Measurements from ENCODE around the gene ZNF446. TPM values are rescaled to one million over a fixed set of nuclear protein-coding genes. Genes with fewer than 3 reads are reported as not detected.
"Not testable (repeated sequence)": the region's sequence is repeated elsewhere in the genome, so short reads cannot be mapped to it uniquely, and the experiment has no call there.

ZNF446 gene
- total RNA-seq, 1 experiment from 2014 or later: 8.3 TPM

DNA sequence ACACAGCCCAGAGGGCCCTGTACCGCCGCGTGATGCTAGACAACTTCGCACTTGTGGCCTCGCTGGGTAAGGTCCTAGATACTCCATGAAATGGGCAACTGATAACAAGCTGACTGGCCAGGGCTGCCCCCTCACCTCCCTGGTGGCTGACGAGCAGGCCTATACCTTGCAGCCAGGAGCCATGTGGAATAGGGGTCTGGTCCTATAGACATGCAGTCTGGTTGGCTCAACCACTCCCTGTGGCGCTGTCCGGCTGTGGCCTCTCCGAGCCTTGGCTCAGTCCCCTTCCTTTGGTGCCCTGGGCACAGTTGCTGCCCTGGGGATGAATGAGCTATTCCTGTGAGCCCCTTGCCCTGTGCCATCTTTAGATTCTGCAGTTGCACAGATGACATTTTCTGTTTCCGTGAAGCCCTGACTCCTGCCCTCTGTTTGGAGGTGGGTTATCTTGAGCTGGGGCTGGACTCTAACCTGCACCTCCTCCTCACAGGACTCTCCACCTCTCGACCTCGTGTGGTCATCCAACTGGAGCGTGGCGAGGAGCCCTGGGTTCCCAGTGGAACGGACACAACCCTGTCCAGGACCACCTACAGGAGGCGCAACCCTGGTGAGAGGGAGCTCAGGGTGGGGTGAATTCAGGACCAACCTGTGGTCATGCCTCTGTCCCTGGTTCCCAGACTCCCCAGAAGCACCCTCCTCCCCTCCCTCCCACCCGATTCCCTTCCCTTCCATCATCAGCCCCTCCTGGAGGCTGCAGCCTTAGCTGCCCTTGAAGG is 6.7 kb upstream of the ZNF446 start:
- no peak for DNase-seq (ENCODE audit: low read depth)

DNA sequence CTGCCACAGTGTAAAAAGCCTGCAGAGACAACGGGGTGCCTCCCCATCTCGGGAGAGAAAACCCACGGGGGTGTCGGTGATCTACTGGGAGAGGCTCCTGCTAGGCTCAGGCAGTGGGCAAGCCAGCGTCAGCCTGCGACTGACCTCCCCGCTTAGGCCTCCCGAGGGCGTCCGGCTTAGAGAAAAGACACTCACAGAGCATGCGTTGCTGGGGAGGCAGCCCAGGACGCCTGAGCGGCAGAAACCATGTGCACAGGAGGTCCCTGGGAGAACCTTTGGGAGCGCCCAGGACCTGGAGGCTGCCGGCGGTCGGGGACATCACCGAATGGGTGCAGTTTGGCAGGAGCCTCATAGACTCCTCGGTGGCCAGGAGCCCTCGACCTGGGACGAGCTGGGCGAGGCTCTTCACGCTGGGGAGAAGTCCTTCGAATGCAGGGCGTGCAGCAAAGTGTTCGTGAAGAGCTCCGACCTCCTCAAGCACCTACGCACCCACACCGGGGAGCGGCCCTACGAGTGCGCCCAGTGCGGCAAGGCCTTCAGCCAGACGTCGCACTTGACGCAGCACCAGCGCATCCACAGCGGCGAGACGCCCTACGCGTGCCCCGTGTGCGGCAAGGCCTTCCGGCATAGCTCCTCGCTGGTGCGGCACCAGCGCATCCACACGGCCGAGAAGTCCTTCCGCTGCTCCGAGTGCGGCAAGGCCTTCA is 5.2 kb upstream of the ZNF446 start:
- DNase-seq (ENCODE audit: low read depth): not testable (repeated sequence)

DNA sequence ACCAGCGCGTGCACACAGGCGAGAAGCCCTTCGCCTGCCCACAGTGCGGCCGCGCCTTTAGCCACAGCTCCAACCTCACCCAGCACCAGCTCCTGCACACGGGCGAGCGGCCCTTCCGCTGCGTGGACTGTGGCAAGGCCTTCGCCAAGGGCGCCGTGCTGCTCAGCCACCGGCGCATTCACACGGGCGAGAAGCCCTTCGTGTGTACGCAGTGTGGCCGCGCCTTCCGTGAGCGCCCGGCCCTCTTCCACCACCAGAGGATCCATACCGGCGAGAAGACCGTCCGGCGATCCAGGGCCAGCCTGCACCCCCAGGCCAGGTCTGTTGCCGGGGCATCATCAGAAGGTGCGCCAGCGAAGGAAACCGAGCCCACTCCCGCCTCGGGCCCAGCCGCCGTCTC is 4.4 kb upstream of the ZNF446 start:
- no peak for DNase-seq (ENCODE audit: low read depth)

DNA sequence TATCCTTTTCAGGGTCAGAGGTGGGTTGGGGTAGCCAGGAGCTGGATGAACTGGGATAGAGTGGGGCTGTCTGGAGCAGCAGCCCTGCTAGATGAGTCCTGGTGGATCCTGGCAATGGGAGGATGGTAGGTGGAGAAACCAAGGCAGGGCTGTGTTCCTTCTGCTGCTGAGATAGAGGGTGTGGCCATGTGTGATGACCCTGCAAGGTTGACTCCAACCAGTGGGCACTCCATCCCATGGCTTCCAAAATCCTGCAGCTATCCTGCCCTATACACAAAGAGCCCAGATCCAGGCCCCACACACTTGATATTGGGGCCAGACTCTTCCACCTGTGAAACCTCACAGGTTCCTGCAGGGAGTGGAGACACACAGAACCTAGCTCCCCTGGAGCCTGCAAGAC is 2.4 kb upstream of the ZNF446 start:
- no peak for DNase-seq (ENCODE audit: low read depth)

DNA sequence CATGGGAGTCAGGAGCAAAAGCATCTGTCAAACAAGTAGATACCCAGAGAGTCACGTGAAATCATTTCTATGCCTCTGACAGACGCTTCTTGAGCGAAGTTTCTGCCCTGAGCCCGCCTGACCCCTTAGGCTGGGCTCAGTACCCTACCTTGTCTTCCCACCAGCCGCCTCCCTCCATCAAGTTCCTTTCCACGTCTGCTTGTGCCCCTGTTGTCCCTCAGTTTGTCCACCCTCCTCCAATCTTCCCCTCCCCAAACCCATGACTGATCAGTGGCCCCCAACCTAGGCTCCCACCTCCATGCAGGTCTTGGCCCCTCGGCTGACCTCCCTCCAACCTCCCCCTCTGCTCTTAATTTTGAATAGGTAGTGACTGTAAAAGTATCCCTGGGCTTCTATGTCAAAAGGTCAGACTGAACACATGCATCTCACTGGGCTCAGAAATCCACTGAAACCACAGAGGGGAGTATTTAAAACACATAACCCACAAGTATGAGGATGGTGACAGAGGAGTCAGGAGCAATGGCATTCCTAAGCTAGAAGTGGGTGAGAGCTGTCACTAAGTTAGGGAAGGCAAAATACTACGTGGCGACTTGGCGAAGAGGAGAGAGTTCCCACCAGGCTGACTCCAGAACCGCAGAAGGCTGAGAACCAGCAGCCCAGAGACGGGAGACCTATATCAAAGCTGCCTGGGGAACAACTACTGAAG is 1.7 kb upstream of the ZNF446 start:
- no peak for DNase-seq (ENCODE audit: low read depth)

DNA sequence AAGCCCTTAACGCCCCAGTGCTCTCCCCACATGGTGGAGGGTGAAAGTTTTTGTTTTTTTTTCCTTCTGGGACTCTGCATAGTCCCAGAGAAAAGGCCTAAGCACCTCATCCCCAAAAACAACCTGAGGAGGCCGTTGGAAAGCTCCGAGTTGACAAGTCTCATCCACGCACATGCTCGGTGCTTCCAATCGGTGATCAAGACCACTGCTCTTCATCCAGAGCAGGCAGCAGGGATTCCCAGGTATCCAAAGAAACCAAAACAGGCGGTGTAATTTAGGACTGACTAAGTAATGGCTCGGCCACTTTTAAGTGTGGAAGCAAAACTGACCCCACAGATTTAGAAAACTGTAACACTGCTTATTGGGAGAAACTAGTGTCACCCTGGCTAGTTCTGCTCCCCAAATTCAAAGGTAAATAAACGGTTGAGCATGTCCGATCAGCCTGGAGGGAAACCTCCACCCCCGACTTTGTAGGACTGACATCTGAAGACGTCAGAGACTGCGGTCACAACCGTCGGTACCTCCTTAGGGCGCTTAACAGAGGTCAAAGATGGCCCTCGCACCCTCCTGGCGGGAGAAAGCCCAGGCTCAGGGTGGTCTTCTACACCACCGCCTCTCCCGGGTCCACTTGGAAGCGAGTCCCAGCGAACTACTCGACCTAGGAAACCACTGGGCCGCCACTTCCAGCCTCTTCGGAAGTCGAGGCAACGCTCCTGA is 997 bp upstream of the ZNF446 start:
- no peak for DNase-seq (ENCODE audit: low read depth)

DNA sequence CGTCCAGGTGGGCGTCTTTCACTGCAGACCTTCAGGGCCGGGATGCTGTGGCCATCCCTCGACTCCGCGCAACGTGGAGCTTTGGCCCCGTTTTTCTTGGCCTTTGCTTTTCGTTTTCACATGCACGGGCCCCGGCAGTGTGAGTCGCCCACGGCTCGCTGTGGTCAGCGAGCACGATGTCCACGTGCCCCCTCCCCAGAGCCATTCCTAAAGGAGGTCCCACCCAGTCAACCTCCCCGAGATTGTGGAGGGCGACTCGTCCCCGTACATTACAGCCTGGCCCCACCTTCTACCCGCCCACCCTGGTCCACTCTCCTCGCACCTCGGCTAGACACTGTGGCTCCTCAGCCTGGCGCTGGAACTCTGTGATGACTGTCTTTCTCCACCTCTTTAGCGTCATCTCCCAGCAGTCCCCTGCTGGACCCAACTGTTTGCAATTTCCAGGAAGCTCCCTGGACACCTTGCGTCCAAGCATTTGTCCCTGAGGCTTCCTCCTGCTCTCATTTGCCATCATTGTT is 405 bp downstream of the ZNF446 start:
- no peak for DNase-seq (ENCODE audit: low read depth)

DNA sequence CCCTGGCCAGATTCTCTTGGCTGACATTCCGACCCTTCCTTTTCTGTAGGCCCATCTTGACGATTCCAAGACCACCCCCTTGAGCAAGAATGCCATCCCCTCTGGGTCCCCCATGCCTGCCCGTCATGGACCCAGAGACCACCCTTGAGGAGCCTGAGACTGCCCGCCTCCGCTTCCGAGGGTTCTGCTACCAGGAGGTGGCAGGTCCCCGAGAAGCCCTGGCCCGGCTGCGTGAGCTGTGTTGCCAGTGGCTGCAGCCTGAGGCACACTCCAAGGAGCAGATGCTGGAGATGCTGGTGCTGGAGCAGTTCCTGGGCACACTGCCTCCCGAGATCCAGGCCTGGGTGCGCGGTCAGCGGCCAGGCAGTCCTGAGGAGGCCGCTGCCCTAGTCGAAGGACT is 978 bp downstream of the ZNF446 start:
- DNase-seq (ENCODE audit: low read depth): no peak

DNA sequence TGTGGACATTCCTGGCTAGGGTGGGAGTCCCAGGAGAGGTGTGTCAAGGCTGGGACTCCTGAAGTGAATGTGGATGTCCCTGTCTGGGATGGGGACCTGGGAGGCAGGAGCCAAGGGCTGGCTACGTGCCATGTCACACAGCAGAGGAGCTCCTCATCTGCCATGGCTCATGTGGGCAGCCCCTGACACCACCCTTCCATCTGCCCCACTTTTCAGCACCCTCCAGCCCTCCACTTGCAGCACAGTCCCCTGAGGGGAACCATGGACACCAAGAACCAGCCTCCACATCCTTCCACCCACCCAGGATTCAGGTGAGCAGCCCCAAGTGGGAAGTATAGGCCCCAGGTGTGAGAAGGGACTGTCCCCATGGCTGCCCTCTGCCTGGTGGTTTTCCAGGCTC is 1.7 kb downstream of the ZNF446 start:
- no peak for DNase-seq (ENCODE audit: low read depth)

DNA sequence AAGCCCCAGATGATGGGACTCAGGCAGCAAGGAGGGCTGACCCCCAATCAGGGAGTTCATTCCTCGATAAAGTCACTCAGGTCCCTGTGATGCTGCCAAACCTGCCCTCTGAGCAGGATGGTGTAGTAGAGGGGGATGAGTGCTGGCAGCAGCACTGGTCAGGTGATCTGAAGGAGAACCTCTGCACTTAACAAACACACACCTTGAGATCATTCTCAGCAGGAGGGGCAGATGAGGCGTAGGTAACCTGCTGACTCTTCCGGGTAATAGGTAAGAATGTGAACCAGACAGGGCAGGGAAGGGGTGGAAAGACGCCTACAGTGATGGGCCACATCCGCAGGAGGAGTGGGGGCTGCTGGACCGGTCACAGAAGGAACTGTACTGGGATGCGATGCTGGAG is 3.2 kb downstream of the ZNF446 start:
- no peak for DNase-seq (ENCODE audit: low read depth)

DNA sequence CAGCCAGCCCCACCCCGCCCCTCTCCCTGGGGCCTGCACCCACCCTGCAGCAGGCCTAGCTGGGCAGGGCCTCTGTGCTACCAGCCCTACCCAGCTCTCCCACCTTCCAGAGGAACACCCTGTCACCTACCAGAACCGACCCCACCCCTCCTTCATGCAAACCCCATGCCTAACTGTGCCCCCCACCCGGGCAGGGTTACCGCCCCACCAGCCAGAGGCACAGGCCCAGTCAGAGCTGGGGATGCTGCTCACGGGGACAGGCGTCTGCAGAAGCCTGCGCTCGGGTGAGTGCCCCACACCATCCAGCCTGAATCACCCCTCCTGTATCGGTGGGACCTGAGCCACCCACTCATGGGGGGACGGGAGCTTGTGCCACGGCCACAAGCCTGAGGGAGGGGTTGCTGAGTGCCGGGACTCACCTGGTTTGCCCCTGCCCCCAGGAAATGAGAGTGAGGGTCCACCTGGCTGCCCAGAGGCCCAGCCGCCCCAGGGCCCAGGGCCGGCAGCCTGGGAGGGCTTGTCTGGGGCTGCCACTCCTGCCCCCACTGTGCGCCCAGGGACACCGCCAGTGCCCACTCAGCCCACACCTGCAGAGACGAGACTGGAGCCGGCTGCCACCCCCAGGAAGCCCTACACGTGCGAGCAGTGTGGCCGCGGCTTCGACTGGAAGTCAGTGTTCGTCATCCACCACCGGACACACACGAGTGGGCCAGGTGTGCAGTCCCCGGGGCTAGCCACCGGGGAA is 3.8 kb downstream of the ZNF446 start:
- DNase-seq (ENCODE audit: low read depth): no peak

DNA sequence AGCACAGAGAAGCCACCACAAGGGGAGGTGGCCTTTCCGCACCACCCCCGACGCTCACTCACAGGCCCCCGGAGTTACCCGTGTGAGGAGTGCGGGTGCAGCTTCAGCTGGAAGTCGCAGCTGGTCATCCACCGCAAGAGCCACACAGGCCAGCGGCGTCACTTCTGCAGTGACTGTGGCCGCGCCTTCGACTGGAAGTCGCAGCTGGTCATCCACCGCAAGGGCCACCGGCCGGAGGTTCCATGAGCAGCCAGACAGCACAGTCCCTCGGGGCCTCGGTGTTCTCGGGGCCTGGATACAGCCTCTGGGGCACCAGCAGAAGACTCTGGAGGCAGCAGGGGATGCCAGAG is 4.3 kb downstream of the ZNF446 start:
- no peak for DNase-seq (ENCODE audit: low read depth)

DNA sequence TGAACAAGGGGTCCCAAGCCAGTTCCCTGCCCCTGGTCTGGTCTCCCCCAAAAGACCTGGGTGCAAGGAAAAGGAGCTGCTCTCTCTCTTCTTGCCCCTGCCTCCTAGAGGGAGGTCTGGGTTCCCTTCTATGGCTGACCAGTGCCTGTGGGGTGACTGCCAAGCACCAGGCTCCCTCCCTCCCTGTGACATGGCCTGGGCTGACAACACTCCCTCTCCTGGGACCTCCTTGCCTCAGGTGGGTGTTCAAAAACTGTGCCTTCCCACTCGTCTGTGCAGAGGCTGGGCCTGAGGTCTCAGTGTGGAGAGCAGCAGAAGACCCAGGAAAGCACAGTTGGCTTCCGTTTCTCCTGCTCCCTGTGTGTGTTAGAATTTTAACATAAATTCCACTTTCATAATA is 4.7 kb downstream of the ZNF446 start:
- DNase-seq (ENCODE audit: low read depth): no peak

DNA sequence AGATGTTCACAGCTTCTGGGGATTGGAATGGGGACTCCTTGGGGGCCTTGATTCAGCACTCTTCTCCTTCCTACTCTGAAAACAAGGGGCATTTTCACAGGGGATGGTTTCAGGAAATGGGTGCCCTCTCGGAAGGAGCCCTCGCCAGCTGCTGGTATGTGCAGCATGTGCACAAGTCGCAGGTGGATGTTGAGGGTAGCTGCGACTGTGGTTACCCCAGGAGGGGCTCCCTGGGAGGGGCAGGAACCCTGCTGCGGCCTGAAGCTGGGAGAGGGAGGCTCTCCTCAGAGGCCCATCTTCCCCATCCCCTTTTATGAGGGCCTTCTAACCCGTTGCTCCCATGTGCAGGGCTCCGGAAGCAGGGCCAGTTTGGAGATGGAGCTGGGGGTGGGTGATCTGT is 6.2 kb downstream of the ZNF446 start:
- DNase-seq (ENCODE audit: low read depth): no peak

DNA sequence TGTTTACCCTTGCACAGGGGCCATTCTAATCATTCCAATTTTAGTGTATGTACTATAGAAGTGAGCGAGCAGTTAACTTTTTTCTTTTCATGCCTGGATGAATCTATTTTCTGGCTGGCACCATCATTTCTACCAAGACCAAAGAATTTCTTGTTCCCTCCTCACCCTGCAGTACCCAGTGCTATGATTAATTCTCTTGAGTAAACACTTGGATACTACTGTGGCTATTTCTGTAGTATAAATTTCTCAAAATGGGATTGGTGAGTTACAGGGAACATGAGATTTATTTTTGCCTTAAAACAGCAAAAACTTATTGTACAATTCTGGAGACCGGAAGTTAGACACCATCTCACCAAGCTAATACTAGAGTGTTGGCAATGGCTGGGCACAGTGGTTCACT is 7.6 kb downstream of the ZNF446 start:
- no peak for DNase-seq (ENCODE audit: low read depth)

DNA sequence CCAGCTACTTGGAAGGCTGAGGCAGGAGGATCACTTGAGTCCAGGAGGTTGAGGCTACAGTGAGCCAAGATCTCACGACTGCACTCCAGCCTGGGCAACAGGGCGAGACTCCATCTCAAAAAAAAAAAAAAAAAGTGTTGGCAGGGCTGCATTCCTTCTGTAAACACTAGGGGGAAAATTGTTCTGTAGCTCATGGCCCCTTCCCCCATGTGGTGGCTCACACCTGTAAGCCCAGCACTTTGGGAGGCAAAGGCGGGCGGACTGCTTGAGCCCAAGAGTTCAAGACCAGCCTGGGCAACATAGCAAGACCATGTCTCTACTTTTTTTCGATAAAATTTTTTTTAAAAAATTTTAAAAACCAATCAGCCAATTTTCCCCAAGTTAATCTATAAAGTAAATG is 8.2 kb downstream of the ZNF446 start:
- not testable (repeated sequence) for DNase-seq (ENCODE audit: low read depth)

DNA sequence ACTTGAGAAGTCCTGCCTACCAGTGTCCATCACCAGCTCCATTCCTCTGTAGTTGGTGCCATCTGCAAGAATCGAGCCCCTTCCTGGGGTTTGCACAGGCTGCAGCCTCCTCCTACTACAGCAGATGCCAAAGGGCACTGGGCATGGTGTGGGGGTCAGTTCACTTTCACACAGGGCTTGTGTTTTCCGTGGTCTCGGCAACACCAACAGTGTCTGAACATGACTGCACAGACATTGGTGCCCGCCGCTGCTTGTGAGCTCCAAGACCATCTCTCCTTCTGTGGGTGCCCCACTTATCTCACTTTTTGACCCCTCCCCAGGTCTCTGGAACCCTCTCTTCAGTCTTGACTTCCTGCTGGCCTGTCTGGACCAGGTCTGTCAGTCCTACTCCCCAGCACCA is 15.2 kb downstream of the ZNF446 start:
- no peak for DNase-seq (ENCODE audit: low read depth)

DNA sequence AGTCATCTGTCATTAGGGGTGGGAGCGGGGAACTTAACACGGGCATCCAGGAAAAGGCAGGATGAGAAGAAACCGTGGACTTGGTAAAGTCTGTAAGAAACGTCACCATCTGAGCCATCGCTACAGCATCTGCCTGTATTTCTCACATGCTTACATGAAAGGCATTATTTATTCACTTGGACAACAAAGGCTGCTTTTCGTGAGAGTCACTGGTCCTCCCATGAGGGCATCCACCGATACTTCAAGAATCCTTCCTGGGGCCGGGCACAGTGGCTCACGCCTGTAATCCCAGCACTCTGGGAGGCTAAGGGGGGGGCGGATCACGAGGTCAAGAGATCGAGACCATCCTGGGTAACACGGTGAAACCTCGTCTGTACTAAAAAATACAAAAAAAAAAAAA is 16.1 kb downstream of the ZNF446 start:
- DNase-seq (ENCODE audit: low read depth): no peak

DNA sequence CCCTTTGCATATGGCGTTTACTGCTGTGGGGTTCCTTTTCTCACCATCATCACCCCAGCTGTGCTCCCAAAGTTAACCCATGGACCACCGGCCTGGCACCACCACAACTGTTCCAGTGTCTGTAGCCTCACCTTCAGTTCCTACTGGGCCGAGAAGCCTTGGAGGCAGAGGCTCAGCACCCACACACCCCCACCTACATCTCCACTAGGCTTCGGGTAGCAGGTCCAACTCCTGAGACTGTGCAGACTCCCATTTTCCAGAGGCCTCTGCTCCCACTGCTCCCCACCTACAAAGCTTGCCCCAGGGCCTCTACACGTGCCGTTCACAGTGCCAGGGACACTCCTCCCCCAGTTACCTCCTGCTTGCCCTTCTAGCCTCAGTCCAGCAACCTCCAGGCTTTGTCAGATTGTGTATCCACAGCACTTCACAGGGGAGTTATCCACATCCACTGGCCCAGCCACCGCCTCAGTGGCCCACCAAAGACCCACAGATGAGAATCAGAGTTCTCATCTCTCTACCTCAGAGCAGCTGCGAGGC is 21.6 kb downstream of the ZNF446 start:
- DNase-seq (ENCODE audit: low read depth): no peak

DNA sequence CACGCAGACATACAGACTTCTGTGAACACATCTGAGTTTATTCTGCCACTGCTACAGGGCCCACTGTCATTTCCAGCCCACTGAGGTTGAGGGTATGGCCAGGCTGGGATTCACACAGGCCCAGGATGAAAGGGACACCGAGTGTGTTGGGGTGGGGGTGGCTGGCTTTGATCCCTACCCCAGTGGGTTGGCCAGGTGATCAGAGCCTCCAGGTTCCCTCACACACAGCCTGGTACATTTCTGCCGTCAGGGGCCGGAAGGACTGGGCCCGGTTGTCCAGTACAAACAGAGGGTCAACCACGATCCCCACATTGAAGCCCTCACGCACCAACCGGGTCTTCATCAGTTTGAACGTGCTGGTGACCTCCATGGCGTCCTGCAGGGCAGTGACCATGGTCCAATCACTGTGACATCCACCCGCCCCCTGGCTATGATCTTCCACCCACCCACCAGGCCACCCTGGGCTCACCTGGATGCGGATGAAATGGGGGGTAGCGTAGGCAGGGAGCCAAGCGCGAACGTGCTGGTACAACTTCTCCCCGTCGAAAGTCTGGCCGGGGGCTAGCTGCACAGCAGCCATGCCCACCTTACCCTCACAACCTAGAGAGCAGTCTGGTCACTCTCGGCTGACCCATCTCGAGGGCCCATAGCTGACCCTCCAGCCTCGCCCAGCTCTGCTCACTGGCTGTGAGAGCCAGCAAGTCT is 22.3 kb downstream of the ZNF446 start:
- no peak for DNase-seq (ENCODE audit: low read depth)

Data from Daoy (cell line).